SU-DHL-6 (cell line): ENCODE data around the gene CD101.

Experiments
- EZH2phosphoT487 ChIP-seq: fragments of 200-600 bp; sonication (generic), shearing (Covaris generic); conservative IDR thresholded peaks from 2 replicates; pipeline ENCODE4 v1.6.1; 2018; ENCODE audit warnings: mild to moderate bottlenecking, antibody characterized with exemption, low read length, moderate library complexity, mixed read lengths
- TF ChIP-seq, protein P1 (sequence below): fragments of 200-600 bp; sonication (generic); IDR thresholded peaks from one replicate; pipeline ENCODE4 v1.5.1; 2017; ENCODE audit warnings: antibody characterized with exemption, mild to moderate bottlenecking, low read length, moderate library complexity; ENCODE audit not compliant: insufficient read depth, poor library complexity, severe bottlenecking

- TF ChIP-seq, protein P1, sequence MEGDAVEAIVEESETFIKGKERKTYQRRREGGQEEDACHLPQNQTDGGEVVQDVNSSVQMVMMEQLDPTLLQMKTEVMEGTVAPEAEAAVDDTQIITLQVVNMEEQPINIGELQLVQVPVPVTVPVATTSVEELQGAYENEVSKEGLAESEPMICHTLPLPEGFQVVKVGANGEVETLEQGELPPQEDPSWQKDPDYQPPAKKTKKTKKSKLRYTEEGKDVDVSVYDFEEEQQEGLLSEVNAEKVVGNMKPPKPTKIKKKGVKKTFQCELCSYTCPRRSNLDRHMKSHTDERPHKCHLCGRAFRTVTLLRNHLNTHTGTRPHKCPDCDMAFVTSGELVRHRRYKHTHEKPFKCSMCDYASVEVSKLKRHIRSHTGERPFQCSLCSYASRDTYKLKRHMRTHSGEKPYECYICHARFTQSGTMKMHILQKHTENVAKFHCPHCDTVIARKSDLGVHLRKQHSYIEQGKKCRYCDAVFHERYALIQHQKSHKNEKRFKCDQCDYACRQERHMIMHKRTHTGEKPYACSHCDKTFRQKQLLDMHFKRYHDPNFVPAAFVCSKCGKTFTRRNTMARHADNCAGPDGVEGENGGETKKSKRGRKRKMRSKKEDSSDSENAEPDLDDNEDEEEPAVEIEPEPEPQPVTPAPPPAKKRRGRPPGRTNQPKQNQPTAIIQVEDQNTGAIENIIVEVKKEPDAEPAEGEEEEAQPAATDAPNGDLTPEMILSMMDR: no peak
- TF ChIP-seq EZH2phosphoT487: no peak
These were observed 31.4 kb downstream of the CD101 start for GRCh38 chr1:117032681-117033539.
